HEK293 (cell line): Measurements from ENCODE around the gene SPATA2.

Source experiments
- CTCF ChIA-PET: fragments of 350-600 bp; formaldehyde crosslinking; extraction: SDS; loops from one replicate; lab custom pipeline; 2021; ENCODE audit warnings: antibody characterized with exemption; lab: Yijun Ruan, JAX
- POLR2A ChIA-PET: fragments of 300-600 bp; formaldehyde crosslinking; extraction: SDS; loops from one replicate; lab custom pipeline; 2020; ENCODE audit warnings: antibody characterized with exemption, inconsistent platforms; lab: Yijun Ruan, JAX
- H3K27ac ChIP-seq: fragments of 200-500 bp; sonication (Bioruptor generic); 2 replicates; pipeline ENCODE4 v1.5.1; 2014; ENCODE audit warnings: low read depth, low read length, control low read depth, inconsistent platforms; ENCODE audit errors: extremely low read depth
- H3K36me3 ChIP-seq, 2 experiments: fragments of 200-500 bp in 1 of 2; sonication (Bioruptor generic) in 1 of 2; 1 replicate in 1 of 2; 2 replicates in 1 of 2; pipeline ENCODE4 v1.5.1; 2014 to 2017; ENCODE audit warnings: inconsistent platforms in 2 of 2, low read length in 2 of 2; ENCODE audit not compliant: control insufficient read depth in 2 of 2, insufficient read depth in 1 of 2
- H3K4me1 ChIP-seq: fragments of 200-500 bp; sonication (Bioruptor generic); 2 replicates; pipeline ENCODE4 v1.5.1; 2014; ENCODE audit warnings: mild to moderate bottlenecking, low read length, inconsistent platforms; ENCODE audit not compliant: control insufficient read depth, insufficient read depth
- H3K4me3 ChIP-seq: 2 replicates; pipeline ENCODE4 v1.5.1; 2011; ENCODE audit warnings: low read depth, mild to moderate bottlenecking, control low read depth, low read length, moderate library complexity
- H3K9me3 ChIP-seq: fragments of 200-500 bp; sonication (Bioruptor generic); 2 replicates; pipeline ENCODE4 v1.5.1; 2014; ENCODE audit warnings: low read depth, low read length, inconsistent platforms; ENCODE audit not compliant: control insufficient read depth, insufficient read depth
- KLF16 ChIP-seq: fragments of 450-650 bp; formaldehyde crosslinking; IDR thresholded peaks from 2 replicates; pipeline ENCODE4 v1.5.1; 2017; ENCODE audit warnings: missing biosample characterization, missing genetic modification characterization
- MZF1 ChIP-seq: fragments of 450-650 bp; formaldehyde crosslinking; IDR thresholded peaks from 2 replicates; pipeline ENCODE4 v1.5.1; 2017; ENCODE audit warnings: missing biosample characterization, missing genetic modification characterization, borderline replicate concordance
- OVOL3 ChIP-seq: fragments of 450-650 bp; formaldehyde crosslinking; IDR thresholded peaks from 2 replicates; pipeline ENCODE4 v1.5.1; 2016; ENCODE audit warnings: missing biosample characterization, missing genetic modification characterization
- ZBTB10 ChIP-seq: fragments of 450-650 bp; formaldehyde crosslinking; IDR thresholded peaks from 2 replicates; pipeline ENCODE4 v1.5.1; 2016; ENCODE audit warnings: missing biosample characterization, missing genetic modification characterization
- ZBTB11 ChIP-seq: fragments of 450-650 bp; formaldehyde crosslinking; conservative IDR thresholded peaks from 2 replicates; pipeline ENCODE4 v1.5.1; 2016; ENCODE audit warnings: low read depth, missing biosample characterization, missing genetic modification characterization
- ZFP69B ChIP-seq: fragments of 450-650 bp; formaldehyde crosslinking; IDR thresholded peaks from 2 replicates; pipeline ENCODE4 v1.5.1; 2016; ENCODE audit warnings: missing biosample characterization, missing genetic modification characterization
- ZNF138 ChIP-seq: fragments of 450-650 bp; formaldehyde crosslinking; IDR thresholded peaks from 2 replicates; pipeline ENCODE4 v1.5.1; 2016; ENCODE audit warnings: missing biosample characterization, missing genetic modification characterization, borderline replicate concordance
- ZNF169 ChIP-seq: fragments of 450-650 bp; formaldehyde crosslinking; IDR thresholded peaks from 2 replicates; pipeline ENCODE4 v1.5.1; 2016; ENCODE audit warnings: missing biosample characterization, missing genetic modification characterization
- ZNF2 ChIP-seq: fragments of 450-650 bp; formaldehyde crosslinking; IDR thresholded peaks from 2 replicates; pipeline ENCODE4 v1.5.1; 2016; ENCODE audit warnings: missing biosample characterization, missing genetic modification characterization
- ZNF202 ChIP-seq: fragments of 450-650 bp; formaldehyde crosslinking; IDR thresholded peaks from 2 replicates; pipeline ENCODE4 v1.5.1; 2016; ENCODE audit warnings: missing biosample characterization, missing genetic modification characterization, borderline replicate concordance
- ZNF211 ChIP-seq: fragments of 450-650 bp; formaldehyde crosslinking; IDR thresholded peaks from 2 replicates; pipeline ENCODE4 v1.5.1; 2016; ENCODE audit warnings: low read depth, missing biosample characterization, missing genetic modification characterization
- ZNF324 ChIP-seq: fragments of 450-650 bp; formaldehyde crosslinking; IDR thresholded peaks from 2 replicates; pipeline ENCODE4 v1.5.1; 2016; ENCODE audit warnings: missing biosample characterization, missing genetic modification characterization
- ZNF350 ChIP-seq: fragments of 450-650 bp; formaldehyde crosslinking; IDR thresholded peaks from 2 replicates; pipeline ENCODE4 v1.5.0; 2017; ENCODE audit warnings: missing biosample characterization, mild to moderate bottlenecking, missing genetic modification characterization
- ZNF449 ChIP-seq: fragments of 450-650 bp; formaldehyde crosslinking; IDR thresholded peaks from 2 replicates; pipeline ENCODE4 v1.5.1; 2017; ENCODE audit warnings: missing biosample characterization, mild to moderate bottlenecking, missing genetic modification characterization, moderate library complexity
- ZNF48 ChIP-seq: fragments of 450-650 bp; formaldehyde crosslinking; IDR thresholded peaks from 2 replicates; pipeline ENCODE4 v1.5.1; 2016; ENCODE audit warnings: missing biosample characterization, missing genetic modification characterization
- ZNF513 ChIP-seq: fragments of 450-650 bp; IDR thresholded peaks from 2 replicates; pipeline ENCODE4 v1.5.1; 2018; ENCODE audit warnings: missing biosample characterization, missing genetic modification characterization
- ZNF521 ChIP-seq: fragments of 450-650 bp; formaldehyde crosslinking; IDR thresholded peaks from 2 replicates; pipeline ENCODE4 v1.5.1; 2017; ENCODE audit warnings: missing biosample characterization, mild to moderate bottlenecking, missing genetic modification characterization
- ZNF558 ChIP-seq: fragments of 450-650 bp; formaldehyde crosslinking; IDR thresholded peaks from 2 replicates; pipeline ENCODE4 v1.5.1; 2016; ENCODE audit warnings: missing biosample characterization, missing genetic modification characterization
- ZNF561 ChIP-seq: fragments of 450-650 bp; IDR thresholded peaks from 2 replicates; pipeline ENCODE4 v1.5.1; 2018; ENCODE audit warnings: missing biosample characterization, missing genetic modification characterization, borderline replicate concordance
- ZNF571 ChIP-seq: fragments of 450-650 bp; formaldehyde crosslinking; IDR thresholded peaks from 2 replicates; pipeline ENCODE4 v1.5.0; 2017; ENCODE audit warnings: missing biosample characterization, missing genetic modification characterization
- ZNF580 ChIP-seq: fragments of 450-650 bp; formaldehyde crosslinking; IDR thresholded peaks from 2 replicates; pipeline ENCODE4 v1.5.1; 2016; ENCODE audit warnings: missing biosample characterization, missing genetic modification characterization
- ZNF626 ChIP-seq: fragments of 450-650 bp; sonication (Bioruptor Pico); formaldehyde crosslinking; IDR thresholded peaks from 2 replicates; pipeline ENCODE4 v1.5.1; 2018; ENCODE audit warnings: missing biosample characterization, missing genetic modification characterization, inconsistent platforms
- ZNF658 ChIP-seq: fragments of 450-650 bp; formaldehyde crosslinking; IDR thresholded peaks from 2 replicates; pipeline ENCODE4; 2016; ENCODE audit warnings: missing biosample characterization, missing genetic modification characterization
- ZNF664 ChIP-seq: fragments of 450-650 bp; formaldehyde crosslinking; IDR thresholded peaks from 2 replicates; pipeline ENCODE4 v1.5.1; 2016; ENCODE audit warnings: missing biosample characterization, missing genetic modification characterization
- ZNF707 ChIP-seq: fragments of 450-650 bp; formaldehyde crosslinking; IDR thresholded peaks from 2 replicates; pipeline ENCODE4 v1.5.1; 2016; ENCODE audit warnings: missing biosample characterization, missing genetic modification characterization
- ZNF785 ChIP-seq: fragments of 450-650 bp; formaldehyde crosslinking; IDR thresholded peaks from 2 replicates; pipeline ENCODE4 v1.5.1; 2016; ENCODE audit warnings: missing biosample characterization, missing genetic modification characterization
- ZSCAN18 ChIP-seq: fragments of 450-650 bp; formaldehyde crosslinking; IDR thresholded peaks from 2 replicates; pipeline ENCODE4 v1.5.1; 2016; ENCODE audit warnings: missing biosample characterization, missing genetic modification characterization
- ZSCAN23 ChIP-seq: fragments of 450-650 bp; formaldehyde crosslinking; IDR thresholded peaks from 2 replicates; pipeline ENCODE4 v1.5.1; 2016; ENCODE audit warnings: missing biosample characterization, missing genetic modification characterization

SPATA2 gene

GRCh38 chr20:49935746-49936152 is 20.4 kb upstream of the SPATA2 start:
- POLR2A ChIA-PET = interaction anchor here (0.6 to 2.5 kb wide), 8 partner anchors 10 to 135 kb away, joined by 3 to 11 read pairs (median 4); partner anchors contain the start of genes SLC9A8, SNAI1 and SPATA2
- Histone ChIP-seq H3K4me1 (peaks cover 6% of the 10 kb centered on the region), H3K36me3 (peaks cover 0 to 16% of the 10 kb centered on the region in 2 experiments; a peak in 2 of 3 replicates), H3K27ac (no peak overlapping the region), H3K9me3 (no peaks in the 10 kb centered on the region), H3K4me3 (peak overlapping the region; percentile 7; the same call in 1 of the 2 replicates)
- CTCF ChIA-PET = interaction anchor here (0.7 to 3.5 kb wide), 6 partner anchors 8 to 394 kb away, joined by 3 to 15 read pairs (median 3); no protein-coding TSS in a partner anchor
- no peak for TF ChIP-seq ZNF324 (tag by site-specific recombination)
- no peak for TF ChIP-seq ZNF138
- no peak for TF ChIP-seq KLF16 (tag by site-specific recombination)
- peak; percentile 64; the same call in 1 of the 2 replicates for TF ChIP-seq ZNF2
- no peak for TF ChIP-seq ZNF558 (tag by site-specific recombination)
- TF ChIP-seq ZNF211 = no peak
- 0 out of 2 replicates have a peak, but pooled peaks have one; percentile 14 for TF ChIP-seq ZNF664
- TF ChIP-seq ZNF513 (tag by site-specific recombination) = no peak
- no peak for TF ChIP-seq MZF1 (tag by site-specific recombination)
- TF ChIP-seq ZNF169 (tag by site-specific recombination) = no peak
- TF ChIP-seq ZNF580 (tag by site-specific recombination) = peak; percentile 63; the same call in 1 of the 2 replicates
- no peak for TF ChIP-seq ZNF658 (tag by site-specific recombination)
- no peak for TF ChIP-seq ZNF626
- TF ChIP-seq ZSCAN23 (tag by site-specific recombination) = 0 out of 2 replicates have a peak, but pooled peaks have one; percentile 43
- TF ChIP-seq ZFP69B (tag by site-specific recombination) = no peak
- no peak for TF ChIP-seq ZNF571 (tag by site-specific recombination)
- no peak for TF ChIP-seq ZNF350 (tag by site-specific recombination)
- TF ChIP-seq ZNF785 (tag by site-specific recombination) = no peak
- no peak; the same call in 1 of the 2 replicates for TF ChIP-seq ZNF561 (tag by site-specific recombination)
- TF ChIP-seq ZNF449 = no peak
- 0 out of 2 replicates have a peak, but pooled peaks have one; percentile 44 for TF ChIP-seq ZNF202 (tag by site-specific recombination)
- TF ChIP-seq ZNF48 = no peak
- TF ChIP-seq OVOL3 (tag by site-specific recombination) = no peak
- TF ChIP-seq ZBTB10 (tag by site-specific recombination) = 0 out of 2 replicates have a peak, but pooled peaks have one; percentile 22
- TF ChIP-seq ZBTB11 (tag by site-specific recombination) = 0 out of 2 replicates have a peak, but pooled peaks have one; percentile 17
- TF ChIP-seq ZSCAN18 (tag by site-specific recombination) = no peak
- TF ChIP-seq ZNF707 = no peak
- TF ChIP-seq ZNF521 (tag by site-specific recombination) = no peak
